Right atrium auricular region (tissue), 2 donors: ENCODE measurements around the gene SLC44A3. TPM values are rescaled to one million over a fixed set of nuclear protein-coding genes. Genes with fewer than 3 reads are reported as not detected.

Source experiments
- DNase-seq: peaks from one replicate; pipeline ENCODE4 v3.0.0-alpha.2; 2019; ENCODE audit warnings: low spot score
- H3K27ac ChIP-seq, 2 donors: fragments of 200-600 bp; sonication (generic); 1 replicate in 1 of 2; 2 replicates in 1 of 2; pipeline ENCODE4 v1.5.1; 2016 to 2019
- H3K27me3 ChIP-seq, 2 donors: fragments of 200-600 bp; sonication (generic); one replicate each; pipeline versions ENCODE4 v1.5.1 to v1.6.0; 2017 to 2019
- H3K36me3 ChIP-seq: fragments of 200-600 bp; sonication (generic); one replicate; pipeline ENCODE4 v1.5.1; 2016
- H3K4me1 ChIP-seq, 2 donors: fragments of 200-600 bp; sonication (generic); one replicate each; pipeline versions ENCODE4 v1.5.1 to v1.6.0; 2017 to 2019
- H3K4me3 ChIP-seq, 2 donors: fragments of 200-600 bp; sonication (generic); 1 replicate in 1 of 2; 2 replicates in 1 of 2; pipeline ENCODE4 v1.5.1; 2017 to 2019; ENCODE audit warnings: mild to moderate bottlenecking in 1 of 2, moderate library complexity in 1 of 2
- H3K9me3 ChIP-seq, 2 donors: fragments of 200-600 bp; sonication (generic); one replicate each; pipeline ENCODE4 v1.5.1; 2019
- total RNA-seq, 2 donors: library from RNA; depleted of rRNA; stranded (reverse); fragments of >200 nt; gene quantifications; one replicate each; pipeline ENCODE4 v1.1.0, GENCODE V29; 2016
- TF ChIP-seq, protein P1 (sequence below), 2 donors: fragments of 200-600 bp; sonication (generic); IDR thresholded peaks; one replicate each; pipeline ENCODE4 v1.5.1; 2019; ENCODE audit warnings: antibody characterized with exemption in 2 of 2

SLC44A3 gene
- total RNA-seq, 2 donors from 2014 or later, result 2.7 to 9.5 TPM

DNA sequence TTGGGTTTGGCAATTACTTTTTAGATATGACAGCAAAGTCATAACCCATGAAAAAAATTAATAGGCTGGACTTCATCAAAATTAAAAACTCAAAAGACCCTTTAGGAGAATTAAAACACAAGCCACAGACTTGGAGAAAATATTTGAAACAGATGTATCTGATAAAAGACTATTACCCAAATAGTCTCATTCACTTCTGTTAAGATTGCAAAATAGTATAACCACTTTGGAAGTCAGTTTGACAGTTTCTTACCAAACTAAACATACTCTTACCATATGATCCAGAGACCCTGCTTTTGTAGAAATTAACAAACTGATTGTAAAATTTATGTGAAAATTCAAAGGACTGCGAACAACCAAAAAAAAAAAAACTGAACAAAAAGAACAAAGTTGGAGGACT lies 32.5 kb upstream of the SLC44A3 start:
- peaks cover 0 to 22% of the 10 kb centered on the region in 2 donors for H3K4me1 ChIP-seq
- no peaks in the 10 kb centered on the region for H3K27me3 ChIP-seq
- TF ChIP-seq, protein P1, sequence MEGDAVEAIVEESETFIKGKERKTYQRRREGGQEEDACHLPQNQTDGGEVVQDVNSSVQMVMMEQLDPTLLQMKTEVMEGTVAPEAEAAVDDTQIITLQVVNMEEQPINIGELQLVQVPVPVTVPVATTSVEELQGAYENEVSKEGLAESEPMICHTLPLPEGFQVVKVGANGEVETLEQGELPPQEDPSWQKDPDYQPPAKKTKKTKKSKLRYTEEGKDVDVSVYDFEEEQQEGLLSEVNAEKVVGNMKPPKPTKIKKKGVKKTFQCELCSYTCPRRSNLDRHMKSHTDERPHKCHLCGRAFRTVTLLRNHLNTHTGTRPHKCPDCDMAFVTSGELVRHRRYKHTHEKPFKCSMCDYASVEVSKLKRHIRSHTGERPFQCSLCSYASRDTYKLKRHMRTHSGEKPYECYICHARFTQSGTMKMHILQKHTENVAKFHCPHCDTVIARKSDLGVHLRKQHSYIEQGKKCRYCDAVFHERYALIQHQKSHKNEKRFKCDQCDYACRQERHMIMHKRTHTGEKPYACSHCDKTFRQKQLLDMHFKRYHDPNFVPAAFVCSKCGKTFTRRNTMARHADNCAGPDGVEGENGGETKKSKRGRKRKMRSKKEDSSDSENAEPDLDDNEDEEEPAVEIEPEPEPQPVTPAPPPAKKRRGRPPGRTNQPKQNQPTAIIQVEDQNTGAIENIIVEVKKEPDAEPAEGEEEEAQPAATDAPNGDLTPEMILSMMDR (IDR thresholded peaks at IDR 0.05), result no peak
- no peaks in the 10 kb centered on the region for H3K9me3 ChIP-seq
- DNase-seq, result no peak
- H3K27ac ChIP-seq, result no peak overlapping the region
- H3K4me3 ChIP-seq, result no peak overlapping the region
- no peaks in the 10 kb centered on the region for H3K36me3 ChIP-seq

DNA sequence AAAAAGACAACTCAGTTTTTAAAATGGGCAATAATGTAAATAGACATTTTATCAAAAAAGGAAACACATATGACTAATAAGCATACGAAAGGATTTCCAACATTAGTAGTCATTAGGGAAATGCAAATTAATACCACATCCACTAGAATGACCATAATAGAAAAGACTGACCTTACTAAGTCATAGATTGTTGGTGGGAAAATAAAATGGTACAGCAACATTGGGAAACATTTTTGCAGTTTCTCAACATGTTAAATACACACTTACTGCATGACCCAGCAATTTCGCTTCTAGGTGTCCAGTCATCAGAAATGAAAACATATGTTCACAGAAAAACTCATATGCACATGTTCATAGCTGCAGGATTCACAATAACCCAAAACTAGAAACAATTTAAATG lies 29.9 kb upstream of the SLC44A3 start:
- H3K36me3 ChIP-seq, result no peaks in the 10 kb centered on the region
- no peaks in the 10 kb centered on the region for H3K9me3 ChIP-seq

DNA sequence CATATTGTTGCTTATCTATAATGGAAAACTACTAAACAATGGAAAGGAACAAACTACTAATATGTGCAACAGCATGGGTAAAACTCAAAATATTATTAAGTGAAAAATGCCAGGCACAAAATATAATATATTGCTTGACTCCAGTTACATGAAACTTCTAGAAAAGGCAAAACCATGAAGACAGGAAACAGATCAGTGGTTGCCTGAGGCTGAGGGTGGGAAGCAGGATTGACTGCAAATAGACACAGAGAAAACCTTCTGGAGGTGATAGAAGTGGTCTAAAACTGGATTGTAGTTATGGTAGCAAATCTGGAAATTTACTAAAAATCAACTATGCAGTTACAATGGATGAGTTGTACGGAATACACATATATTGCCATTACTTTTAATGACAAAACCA lies 29.5 kb upstream of the SLC44A3 start:
- TF ChIP-seq, protein P1 (IDR thresholded peaks at IDR 0.05), result no peak
- H3K27ac ChIP-seq, result no peak overlapping the region
- H3K9me3 ChIP-seq, result no peaks in the 10 kb centered on the region
- H3K4me1 ChIP-seq, result peaks cover 0 to 18% of the 10 kb centered on the region in 2 donors
- DNase-seq, result no peak
- no peaks in the 10 kb centered on the region for H3K36me3 ChIP-seq
- no peak overlapping the region for H3K4me3 ChIP-seq
- no peaks in the 10 kb centered on the region for H3K27me3 ChIP-seq

More for the DNA sequence above, 29.9 kb upstream of the SLC44A3 start:
- no peak overlapping the region for H3K27ac ChIP-seq
- TF ChIP-seq, protein P1 (IDR thresholded peaks at IDR 0.05), result no peak
- H3K27me3 ChIP-seq, result no peaks in the 10 kb centered on the region
- peaks cover 0 to 18% of the 10 kb centered on the region in 2 donors for H3K4me1 ChIP-seq
- DNase-seq, result no peak
- no peak overlapping the region for H3K4me3 ChIP-seq

DNA sequence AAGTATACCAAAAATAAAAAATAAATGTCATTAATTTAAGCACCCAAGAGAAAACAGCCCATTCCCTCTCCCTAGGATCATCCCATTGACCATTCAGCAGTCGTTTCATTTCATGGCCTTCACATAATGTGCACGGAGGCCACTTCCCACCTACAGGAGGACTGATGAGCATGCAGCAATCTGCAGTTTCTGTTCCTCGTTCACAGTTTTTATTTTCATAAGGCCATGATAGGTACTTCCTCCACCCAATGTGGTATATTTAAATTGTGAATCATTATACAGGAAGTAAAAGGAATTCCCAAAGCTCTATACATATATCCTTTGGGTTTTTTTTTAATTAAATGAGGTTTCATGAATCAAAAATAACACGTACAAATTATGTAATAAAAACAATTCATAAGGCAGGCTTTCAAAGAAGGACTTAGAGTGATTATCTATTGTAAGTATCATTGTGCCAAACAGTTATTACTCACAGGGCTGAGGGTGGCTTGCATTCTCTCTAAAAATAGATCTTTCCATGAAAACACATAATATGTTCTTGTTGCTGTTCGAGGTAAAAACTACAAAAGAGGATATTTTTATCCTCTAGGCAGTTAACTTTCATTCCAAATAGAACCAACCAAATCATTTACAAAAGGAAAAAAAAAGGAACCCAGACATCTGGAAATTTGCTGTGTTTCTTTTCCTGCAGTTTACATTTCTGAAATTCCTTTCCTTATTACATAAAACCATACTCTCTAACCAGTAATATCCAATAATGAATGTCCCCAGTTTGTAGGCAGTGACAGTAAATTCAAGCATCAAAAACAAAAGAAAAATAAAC lies 27.5 kb upstream of the SLC44A3 start:
- Histone ChIP-seq H3K27me3 (no peaks in the 10 kb centered on the region), H3K9me3 (no peaks in the 10 kb centered on the region), H3K36me3 (no peaks in the 10 kb centered on the region), H3K4me3 (no peak overlapping the region), H3K4me1 (peaks cover 0 to 18% of the 10 kb centered on the region in 2 donors), H3K27ac (peak overlapping the region; percentile 66 to 81)
- TF ChIP-seq, protein P1 (IDR thresholded peaks at IDR 0.05), result peak in 1 of 2 donors; percentile 45
- no peak for DNase-seq

DNA sequence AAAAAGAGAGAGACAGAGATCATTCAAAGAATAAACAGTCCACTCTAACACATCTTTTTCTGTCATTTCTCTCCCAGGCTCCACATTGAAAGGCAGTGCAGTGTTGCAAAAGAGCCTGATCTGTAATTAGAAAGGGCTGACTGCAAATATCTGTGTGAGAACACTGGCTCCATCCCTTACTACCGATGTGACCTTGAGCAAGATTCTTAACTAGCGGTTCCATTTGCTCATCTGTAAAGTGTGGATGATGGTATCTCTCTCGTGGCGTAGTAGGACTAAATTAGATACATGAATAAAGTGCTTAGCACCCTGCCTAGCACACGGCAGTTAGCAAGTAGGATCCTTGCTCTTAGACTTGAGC lies 26.9 kb upstream of the SLC44A3 start:
- no peak for DNase-seq
- H3K9me3 ChIP-seq, result no peaks in the 10 kb centered on the region
- peak overlapping the region; percentile 66 to 81 for H3K27ac ChIP-seq
- TF ChIP-seq, protein P1 (IDR thresholded peaks at IDR 0.05), result no peak
- H3K27me3 ChIP-seq, result no peaks in the 10 kb centered on the region
- H3K4me3 ChIP-seq, result no peak overlapping the region
- H3K36me3 ChIP-seq, result no peaks in the 10 kb centered on the region
- peaks cover 0 to 18% of the 10 kb centered on the region in 2 donors for H3K4me1 ChIP-seq
